HG03558 (cell line): Measurements from ENCODE around the gene FAM168A.
"Not testable (repeated sequence)": the region's sequence is repeated elsewhere in the genome, so short reads cannot be mapped to it uniquely, and the experiment has no call there.

Experiments used
- ATAC-seq: cut with Tn5 transposase; IDR thresholded peaks from one replicate; pipeline ENCODE4 v1.9.1; 2021; ENCODE audit warnings: moderate number of reproducible peaks; ENCODE audit not compliant: unreplicated experiment; ENCODE audit errors: extremely low read depth

The FAM168A gene

DNA sequence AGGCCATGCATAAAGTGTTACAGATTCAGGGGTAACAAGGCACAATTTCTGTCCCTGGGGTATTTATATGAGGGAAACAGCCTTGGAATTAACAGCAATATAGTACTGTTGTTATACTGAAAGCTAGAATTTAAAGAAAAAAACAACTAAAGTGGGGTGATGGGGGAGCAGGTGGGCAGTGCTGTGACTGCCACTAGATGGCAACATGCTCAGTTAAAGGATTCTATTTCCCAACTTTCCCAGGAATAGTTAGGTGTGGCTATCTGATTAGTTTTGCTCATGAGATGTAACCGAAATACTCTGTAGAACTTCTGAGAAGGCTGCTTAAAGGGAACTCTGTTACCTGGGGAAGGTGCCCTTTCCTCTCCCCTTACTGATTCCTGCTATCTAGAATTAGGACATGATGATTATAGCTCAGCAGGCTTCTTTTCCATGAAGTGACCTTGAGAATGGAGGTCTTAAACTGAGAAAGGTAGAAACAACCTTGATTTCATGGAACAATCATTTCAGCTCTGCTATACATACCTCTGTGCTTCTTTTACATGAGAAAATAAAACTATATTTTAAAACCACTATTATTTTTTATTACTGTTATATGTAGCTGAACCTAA lies 119.1 kb downstream of the FAM168A start:
- no peak for ATAC-seq

DNA sequence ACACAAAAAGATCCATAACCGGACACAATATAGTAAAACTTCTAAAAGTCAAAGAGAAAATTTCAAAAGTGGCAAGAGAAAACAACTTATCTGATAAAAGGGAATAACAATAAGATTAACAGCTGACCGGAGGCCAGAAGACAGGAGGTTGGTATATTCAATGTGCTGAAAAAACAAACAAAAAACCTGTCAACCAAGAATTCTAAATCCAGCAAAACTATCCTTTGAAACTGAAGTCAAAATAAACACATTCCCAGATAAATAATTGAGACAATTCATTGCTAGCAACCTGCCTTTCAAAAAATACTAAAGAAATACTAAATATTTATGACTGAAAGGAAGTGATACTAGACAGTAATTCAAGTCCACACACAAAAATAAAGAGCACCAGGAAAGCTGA lies 120.4 kb downstream of the FAM168A start:
- no peak for ATAC-seq

DNA sequence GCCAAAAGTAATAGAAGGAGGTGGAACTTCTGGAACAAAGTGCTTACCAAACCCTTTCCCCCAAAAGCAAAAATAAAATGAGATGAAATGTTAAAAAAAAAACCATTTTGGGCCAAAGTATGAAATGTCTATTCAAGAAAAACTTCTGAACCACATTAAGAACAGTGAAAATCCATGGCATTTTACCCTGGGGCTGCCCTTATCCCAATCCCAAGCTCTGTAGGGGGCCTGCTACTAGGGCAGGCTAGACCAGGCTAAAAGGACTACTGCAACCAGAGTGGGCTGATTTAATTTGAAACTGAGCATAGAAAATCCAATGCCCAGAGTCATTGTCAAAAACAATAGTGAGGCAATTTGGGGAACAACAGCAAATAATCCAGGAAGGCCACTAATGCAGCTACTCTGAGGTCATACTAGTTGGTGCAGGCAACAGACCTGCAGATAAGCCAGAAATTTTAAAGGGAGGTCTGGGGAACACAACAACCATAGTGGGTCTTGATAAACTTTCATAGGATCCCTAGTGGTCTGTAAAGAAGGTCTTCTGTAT lies 122.3 kb downstream of the FAM168A start:
- ATAC-seq: no peak

DNA sequence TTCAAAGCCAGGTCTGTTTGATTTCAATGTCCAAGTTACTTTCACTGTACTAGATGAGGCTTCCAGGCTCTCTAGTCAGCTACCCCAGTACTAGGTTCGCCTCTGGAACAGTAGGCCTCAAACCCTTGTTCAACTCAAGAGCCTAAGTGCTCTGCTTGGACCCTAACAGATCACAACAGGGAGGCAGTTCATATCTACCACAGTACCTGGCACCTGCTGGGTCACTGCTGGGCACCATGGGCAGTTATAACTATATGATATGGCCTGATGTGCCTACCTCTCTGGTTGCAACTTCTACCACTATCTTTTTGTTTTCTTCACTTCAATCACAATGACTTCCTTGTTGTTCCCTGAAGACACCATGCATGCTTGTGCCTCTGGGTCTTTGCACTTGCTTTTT lies 124.7 kb downstream of the FAM168A start:
- ATAC-seq: no peak

DNA sequence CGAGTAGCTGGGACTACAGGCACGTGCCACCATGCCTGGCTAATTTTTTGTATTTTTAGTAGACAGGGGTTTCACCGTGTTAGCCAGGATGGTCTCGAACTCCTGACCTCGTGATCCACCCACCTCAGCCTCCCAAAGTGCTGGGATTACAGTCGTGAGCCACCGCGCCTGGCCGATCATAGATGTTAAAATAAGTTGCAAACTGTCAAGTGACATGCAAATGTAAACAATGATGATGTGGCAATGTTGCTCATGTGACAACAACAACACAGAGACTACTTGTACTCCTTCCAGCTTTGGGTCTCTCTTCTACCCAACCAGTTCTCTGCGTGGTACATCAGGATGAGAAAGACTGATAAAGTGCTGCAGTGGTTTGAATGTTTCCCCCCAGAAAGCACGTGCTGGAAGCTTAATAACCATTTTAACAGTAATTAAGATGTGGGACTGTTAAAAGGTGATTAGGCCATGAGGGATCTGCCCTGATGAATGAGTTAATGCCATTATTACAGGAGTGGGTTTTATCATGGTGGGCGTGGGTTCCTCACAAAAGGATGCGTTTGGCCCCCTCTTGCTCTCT lies 127.8 kb downstream of the FAM168A start:
- ATAC-seq: not testable (repeated sequence)

DNA sequence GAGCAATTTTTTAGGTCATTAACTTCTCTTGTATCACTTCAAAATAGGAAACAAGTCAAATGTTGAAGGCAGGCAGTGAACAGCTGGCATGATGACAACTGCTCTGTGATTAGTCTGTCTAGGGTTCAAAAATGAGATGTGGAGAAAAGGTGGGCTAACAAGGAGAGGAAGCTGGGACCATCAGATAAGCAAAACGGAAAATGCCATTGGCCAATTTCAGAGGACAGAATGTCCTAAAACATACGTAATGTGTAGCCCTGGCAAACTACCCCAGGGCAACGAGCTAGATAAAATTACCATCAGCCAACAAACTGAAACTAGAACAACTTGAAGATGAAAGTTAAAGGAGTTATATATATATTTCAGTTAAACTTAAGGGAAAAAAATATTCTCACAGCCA lies 128.5 kb downstream of the FAM168A start:
- no peak for ATAC-seq

DNA sequence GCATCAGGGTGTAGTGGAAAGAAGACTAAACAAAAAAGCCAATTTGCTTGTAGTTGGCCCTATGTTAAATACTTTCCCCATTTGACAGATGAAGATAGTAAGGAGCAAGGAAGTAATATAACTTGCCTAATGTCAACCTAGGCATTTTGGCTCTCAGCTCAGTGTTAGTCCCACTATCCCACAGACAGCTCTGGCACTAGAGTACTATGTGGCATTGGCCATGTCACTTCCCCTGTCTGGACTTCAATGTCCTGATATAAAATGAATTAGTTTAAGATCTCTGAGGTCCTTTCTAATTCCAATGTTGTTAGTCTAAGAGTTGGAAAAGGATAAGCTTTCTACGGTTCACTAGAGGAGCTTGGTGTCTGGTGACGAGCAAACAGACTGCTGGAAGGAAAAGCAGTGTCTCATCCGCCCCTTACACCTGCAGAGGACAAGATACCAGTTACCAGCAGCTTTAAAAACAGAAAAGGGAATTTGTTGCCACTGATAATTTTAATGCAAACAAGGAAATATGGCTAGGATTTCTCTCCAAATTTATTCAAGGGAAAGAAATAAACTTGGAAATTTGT lies 129.2 kb downstream of the FAM168A start:
- ATAC-seq: no peak

DNA sequence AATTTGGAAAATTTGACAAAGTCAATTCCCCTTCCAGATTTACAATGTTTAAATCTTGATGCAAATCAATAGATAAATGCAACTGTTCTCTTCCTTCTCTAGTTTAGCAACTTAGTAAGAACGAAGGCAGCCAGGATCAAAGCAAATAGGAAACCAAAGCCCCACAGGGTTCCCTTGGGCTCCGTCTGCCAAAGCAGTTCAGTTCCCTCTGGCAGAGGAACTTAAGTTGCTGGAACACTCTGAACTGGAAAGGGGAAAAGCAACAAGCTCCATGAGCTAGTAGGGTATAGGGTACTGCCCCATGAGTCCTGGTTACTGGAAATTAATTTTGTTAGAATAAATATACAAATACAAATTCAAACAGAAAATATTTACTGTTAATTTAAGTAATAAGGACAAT lies 130.4 kb downstream of the FAM168A start:
- ATAC-seq: no peak

DNA sequence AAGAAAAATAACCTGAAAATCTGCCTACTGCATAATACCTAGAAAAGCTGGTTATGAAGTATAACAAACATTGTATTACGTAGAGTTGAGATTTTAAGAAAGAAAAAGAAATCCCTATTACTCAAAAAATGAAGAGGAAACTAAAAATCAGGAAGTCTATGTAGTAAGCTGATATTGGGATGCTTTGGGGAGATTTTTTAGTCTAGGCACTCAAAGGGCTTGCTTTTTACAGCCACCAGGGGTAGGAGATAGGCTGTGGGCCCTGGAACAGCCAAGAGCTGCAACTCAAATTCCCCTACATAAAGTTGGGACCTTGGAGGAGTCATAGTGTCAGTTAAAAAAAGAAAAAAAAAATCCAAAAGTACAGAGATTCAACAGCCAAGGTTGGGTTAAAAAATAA lies 131.3 kb downstream of the FAM168A start:
- no peak for ATAC-seq

DNA sequence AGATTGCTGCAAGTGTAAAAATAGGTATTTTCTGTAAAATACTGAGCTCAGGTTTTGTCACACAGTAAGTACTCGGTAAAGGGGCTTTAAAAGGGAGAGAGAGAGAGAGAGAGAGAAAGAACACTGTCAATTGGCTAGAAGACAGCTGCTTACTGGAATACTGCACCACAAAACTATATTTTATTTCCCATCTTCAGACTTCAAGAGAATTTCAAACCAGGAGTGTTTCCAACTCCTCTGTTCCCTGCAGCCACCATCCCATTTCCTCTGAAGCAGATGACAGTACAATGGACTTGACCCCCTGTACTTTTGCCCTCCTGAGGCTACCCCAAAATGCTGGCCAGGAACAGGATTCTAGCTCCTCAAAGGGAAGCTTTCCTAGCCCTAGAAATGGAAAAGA lies 132.0 kb downstream of the FAM168A start:
- ATAC-seq: no peak

DNA sequence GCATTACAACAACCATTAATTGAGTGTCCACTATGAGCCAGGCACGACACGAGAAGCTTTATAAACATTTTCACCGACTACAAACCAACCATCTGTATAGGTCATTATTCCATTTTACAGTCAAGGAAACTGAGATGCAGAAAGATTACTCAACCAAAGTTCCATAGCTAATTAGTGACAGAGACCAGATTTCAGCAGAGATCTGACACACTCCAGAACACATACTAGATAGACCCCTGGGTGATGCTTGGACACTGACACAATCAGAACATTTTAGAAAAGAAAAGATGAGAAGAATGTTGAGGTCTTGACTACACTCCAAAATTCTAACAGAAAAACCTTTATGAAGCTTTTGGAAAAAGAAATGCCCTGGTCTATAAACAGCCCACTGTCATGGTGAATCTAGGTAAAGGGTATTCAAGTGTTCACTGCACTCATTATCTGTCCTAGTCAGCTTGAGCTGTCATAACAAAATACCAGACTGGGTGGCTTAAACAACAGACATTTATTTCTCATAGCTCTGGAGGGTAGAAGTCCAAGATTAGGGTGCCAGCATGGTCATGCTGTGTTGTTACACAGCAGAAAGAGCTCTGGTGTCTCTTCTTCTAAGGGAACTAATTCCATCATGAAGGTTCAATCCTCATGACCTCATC lies 132.8 kb downstream of the FAM168A start:
- ATAC-seq: no peak

DNA sequence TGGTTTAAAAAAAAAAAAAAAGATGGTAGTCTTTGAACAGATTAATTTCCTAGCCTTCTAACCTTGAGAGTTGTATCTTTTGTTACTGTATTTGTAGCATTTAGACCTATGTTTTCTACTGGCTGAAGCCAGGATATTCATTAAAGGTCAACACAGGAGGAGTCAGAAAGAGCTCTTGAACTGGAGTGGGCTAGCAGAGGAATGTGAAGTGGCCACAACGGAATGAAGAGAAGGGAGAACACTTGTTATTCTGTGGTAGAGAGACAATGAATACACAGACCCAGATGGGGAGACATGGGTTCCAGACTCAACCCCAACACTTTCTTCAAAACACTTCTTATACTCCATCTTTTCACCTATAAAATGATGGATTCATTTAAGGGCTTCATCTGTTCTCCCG lies 133.6 kb downstream of the FAM168A start:
- ATAC-seq: no peak

DNA sequence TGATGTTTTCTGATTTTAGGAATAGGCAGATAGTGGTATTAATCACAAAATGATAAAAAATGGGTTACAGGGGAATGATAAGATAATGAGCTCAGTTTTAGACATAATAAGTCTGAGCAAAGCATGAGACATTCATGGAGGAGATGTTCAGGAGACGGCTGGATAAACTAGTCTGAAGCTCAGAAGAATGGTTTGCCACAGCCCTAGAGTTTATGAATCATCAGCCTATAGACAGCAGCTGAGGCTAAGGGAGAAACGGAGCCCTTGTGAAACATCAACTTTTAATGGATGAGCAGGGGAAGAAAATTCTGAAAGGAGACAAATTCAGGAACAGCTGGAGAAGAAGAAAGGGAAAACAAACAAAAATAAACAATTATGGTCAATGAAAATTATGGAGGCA lies 134.6 kb downstream of the FAM168A start:
- no peak for ATAC-seq

DNA sequence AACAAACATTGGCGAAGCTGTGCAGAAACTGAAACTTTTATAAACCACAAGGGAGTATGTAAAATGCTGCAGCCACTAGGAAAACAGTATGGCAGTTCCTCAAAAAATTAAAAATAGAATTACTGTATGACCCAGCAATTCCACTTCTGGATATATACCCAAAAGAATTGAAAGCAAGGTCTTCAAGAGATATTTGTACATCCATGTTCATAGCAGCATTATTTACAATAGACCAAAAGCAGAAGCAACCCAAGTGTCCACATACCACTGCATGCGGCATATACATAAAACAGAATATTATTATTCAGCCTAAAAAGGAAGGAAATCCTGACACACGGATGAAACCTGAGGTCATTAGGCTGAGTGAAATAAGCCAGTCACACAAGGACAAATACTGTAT lies 135.9 kb downstream of the FAM168A start:
- no peak for ATAC-seq

DNA sequence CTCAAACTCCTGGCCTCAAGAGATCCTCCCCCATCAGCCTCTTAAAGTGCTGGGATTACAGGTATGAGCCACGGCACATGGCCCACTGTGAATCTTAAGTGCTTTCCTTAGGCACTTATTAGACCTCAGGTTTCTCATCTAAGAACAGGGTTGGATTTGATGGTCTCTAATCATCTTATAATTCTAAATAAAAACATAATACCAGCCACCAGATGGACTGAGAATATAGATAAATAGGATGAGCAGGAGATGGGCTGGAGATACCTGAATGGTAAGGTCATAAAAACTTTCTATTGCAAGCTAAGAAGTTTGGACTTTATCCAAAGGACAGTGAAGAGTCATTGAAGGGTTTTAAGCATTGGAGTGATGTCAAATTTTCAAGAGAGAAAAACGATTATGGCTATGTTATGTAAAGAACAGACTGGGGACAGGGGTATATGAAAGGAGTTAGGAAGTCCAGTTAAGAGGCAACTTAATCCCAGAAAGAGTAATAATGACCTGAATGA lies 136.5 kb downstream of the FAM168A start:
- no peak for ATAC-seq

DNA sequence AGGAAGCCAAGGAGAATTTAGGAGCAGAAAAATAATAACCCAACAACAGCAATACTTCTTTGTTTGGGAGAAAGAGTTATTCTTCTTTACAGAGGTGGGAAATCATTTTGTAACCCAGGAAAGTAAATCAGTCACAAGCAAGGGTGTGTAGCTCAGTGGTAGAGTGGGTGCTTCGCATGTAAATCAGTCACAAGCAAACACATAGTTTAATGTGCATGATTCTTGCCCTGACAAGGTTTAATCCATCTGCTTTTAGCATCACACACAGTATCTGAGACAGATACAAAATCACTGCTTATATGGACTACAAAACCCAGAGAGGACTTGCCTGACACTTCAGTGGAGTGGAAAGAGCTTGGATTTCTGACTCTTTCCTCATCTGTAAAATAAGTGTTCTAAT lies 139.7 kb downstream of the FAM168A start:
- no peak for ATAC-seq

DNA sequence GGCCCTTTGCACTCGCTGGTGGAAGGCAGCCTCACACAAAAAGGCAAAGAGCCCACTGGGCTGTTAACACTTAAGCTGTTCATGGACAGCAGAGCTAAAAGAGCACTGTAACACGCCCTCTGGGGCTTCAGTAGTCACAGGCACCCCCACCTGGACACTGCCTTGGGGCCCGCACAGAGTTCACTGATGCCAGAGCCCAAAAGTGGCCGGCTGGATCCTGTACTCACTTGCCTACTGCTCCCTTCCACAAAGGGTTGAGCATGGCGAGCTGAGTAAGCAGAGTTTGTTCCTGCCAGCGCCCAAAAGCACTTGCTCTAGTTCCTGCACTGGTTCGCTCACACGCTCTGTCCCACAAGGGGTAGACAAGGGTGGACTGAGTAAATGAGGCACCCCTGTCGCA lies 142.9 kb downstream of the FAM168A start:
- no peak for ATAC-seq

DNA sequence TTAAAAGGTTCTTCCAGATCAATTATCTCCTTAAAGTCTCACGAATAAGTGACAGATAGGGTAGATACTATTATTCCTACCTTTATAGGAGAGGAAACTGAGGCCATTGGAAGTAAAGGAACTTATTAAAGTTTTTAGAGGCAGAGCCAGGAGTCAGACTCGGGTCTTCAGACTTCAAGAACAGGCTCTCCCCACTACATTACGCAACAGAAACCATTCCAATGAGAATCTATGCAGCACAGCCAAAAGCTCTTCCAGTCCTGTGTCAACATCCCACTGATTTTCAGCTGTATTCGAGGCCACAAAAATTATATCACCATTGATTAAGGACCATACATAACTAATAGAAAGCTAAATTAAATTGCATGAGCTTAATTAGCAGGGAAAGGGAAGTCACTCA lies 144.3 kb downstream of the FAM168A start:
- no peak for ATAC-seq

DNA sequence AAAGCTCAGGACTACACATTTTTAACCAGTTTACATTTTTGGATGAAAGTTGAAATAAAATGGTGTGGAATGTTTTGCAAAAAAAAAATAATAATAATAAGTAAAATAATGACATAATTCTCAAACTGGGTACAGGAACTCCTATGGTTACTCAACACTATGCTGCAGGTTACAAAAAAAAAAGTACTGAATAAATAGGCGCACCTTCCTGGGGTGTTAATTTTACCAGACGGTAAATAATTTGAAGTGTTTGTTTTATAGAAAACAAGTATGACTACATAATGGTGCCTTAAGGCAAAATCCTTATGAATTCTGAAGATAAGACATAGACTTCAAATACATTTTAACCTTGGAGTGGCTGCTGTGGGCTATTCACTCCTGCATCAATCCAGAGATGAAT lies 145.2 kb downstream of the FAM168A start:
- ATAC-seq: no peak

DNA sequence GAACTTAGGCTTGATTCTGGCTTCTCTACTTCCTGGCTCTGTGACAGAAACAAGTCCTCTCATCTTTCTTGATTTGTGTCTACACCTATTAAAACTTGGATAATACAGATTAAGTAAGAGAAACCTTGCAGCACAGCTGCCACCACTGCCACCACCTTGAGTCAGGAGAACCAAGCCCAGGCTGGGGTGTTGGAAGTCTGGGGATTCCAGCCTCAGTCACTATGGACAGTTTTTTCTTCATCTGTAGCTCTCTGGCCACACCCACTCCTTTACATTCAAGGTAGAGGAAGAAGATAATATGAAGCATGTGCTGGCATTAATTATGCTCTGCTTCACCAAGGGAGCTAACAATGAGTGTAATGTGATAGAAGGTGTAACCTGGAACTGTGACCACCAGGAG lies 146.0 kb downstream of the FAM168A start:
- no peak for ATAC-seq

DNA sequence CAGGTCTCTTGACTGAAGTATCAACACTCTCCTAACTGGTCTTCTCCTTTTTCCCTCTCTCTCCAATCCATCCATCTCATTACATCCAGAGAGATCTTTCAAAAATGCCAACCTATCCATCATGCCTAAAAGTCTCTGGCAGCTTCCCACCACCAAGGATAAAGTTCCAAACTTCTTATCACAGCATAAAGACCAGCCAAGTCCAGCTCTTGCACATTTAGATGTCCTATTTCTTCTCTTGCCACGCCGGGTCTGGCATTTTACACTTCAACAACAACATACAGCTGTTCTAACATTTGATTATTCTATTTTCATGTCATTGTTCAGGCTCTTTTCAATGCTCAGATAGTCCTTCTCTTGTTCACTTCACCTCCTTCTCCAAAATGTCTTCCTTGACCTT lies 151.1 kb downstream of the FAM168A start:
- no peak for ATAC-seq
